ENCODE measurements around the gene ZFYVE9.

Gene ZFYVE9

DNA sequence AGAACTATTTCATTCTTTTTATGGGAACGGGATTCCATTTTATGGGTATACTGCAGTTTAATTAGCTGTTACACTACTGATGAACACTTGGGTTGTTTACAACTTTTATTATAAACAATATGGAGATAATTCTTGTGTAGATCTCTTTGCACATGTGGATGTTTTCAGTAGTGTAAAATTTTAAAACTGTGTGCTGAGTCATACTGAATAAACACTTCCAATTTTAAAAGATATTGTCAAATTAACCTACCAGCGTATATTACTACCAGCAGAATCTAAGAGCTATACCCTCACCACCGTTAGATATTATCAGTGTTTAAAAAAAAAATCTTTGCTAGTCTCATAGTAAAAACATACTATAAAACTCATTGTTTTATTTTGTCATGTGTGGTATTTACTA lies 118.0 kb downstream of the ZFYVE9 start:
- no peak for DNase-seq

- DNase-seq: no peak
These were observed 121.4 kb downstream of the ZFYVE9 start for GRCh38 chr1:52263153-52263910.

DNA sequence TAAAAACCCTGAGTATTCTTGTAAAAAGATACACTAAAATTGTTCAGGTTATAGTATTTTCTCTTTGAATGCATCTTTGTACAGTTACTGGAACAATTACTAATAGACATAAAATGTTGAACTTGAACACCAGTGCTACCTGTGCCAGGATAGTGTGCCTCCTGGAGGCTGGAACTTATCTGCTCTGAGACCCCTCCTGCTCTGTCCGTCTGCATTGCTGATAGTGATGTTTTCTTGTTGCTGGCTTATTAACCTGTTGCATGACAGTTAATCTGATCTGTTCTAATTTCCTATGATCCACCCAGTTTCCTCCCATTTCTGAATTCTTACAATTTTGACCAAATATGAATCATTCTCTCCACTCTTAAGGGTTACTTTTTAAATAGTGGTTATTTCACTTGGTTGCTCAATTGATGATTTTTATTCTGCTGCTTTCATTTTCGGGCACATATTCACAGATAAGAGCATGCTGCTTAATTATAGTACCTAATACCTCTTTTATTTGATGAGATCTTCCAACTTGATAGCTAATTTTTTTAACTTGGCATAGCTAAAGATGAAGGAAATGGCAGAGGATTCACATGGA lies 122.7 kb downstream of the ZFYVE9 start:
- DNase-seq: no peak

- no peak for DNase-seq
These were observed 124.6 kb downstream of the ZFYVE9 start for GRCh38 chr1:52266507-52266906.

DNA sequence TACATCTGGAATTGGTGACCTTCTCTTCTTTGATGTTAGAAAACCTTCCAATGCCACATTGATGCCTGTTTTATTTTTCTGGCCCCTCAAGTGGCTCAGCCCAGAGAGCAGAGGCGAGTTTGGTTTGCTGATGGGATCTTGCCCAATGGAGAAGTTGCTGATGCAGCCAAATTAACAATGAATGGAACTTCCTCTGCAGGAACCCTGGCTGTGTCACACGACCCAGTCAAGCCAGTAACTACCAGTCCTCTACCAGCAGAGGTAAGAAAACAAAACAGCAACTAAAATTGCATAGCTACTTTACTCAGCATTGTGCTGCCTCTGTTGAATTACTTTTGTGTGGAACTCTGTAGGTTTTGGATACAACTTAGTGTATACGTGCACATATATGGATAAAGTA lies 126.5 kb downstream of the ZFYVE9 start:
- peak; percentile 28 for DNase-seq

DNA sequence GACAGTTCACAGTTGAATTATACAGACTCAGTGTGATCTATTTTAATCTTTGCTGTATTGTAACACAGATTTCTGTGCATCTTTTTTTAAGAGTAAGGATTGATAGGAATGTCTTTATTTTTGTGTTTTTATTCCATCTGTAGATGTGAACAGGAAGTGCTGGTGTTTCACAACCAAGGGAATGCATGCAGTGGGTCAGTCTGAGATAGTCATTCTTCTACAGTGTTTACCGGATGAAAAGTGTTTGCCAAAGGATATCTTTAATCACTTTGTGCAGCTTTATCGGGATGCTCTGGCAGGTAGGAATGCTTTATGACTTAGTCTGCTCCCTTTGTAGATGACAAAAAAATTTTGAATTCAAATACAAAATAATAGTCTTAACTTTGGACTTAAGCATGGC lies 139.6 kb downstream of the ZFYVE9 start:
- DNase-seq: no peak

GRCh38 chr1:52288286-52288685 lies 146.4 kb downstream of the ZFYVE9 start:
- DNase-seq: no peak

- no peak for DNase-seq
These were observed 152.7 kb downstream of the ZFYVE9 start for GRCh38 chr1:52294580-52294979.

DNA sequence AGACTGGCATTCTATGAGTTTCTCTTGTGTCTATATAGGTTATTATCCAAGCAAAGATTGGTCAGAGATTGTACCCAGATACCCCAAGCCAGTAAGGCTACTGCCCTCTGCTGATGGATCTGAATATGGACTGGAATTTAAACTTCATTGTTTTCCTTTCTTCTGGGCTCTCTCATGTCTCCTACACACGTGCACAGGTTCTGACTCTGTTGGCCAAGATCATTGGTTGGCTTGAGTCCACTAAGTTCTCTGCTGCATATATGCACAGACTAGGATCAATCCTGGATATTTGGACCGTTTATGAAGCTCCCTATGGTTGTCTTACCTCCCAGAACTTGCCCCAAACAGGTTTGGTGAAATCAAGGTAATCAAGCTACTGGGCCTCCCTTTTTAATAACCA lies 154.5 kb downstream of the ZFYVE9 start:
- peak; percentile 76 for DNase-seq

- DNase-seq: no peak
These were observed 163.7 kb downstream of the ZFYVE9 start for GRCh38 chr1:52305417-52306226.

- DNase-seq: no peak
These were observed 164.5 kb downstream of the ZFYVE9 start for GRCh38 chr1:52306227-52307006.

GRCh38 chr1:52321061-52321460 lies 179.2 kb downstream of the ZFYVE9 start:
- DNase-seq: no peak

- DNase-seq: no peak
These were observed 181.8 kb downstream of the ZFYVE9 start for GRCh38 chr1:52323731-52324130.

- no peak for DNase-seq
These were observed 183.9 kb downstream of the ZFYVE9 start for GRCh38 chr1:52325786-52326185.

DNA sequence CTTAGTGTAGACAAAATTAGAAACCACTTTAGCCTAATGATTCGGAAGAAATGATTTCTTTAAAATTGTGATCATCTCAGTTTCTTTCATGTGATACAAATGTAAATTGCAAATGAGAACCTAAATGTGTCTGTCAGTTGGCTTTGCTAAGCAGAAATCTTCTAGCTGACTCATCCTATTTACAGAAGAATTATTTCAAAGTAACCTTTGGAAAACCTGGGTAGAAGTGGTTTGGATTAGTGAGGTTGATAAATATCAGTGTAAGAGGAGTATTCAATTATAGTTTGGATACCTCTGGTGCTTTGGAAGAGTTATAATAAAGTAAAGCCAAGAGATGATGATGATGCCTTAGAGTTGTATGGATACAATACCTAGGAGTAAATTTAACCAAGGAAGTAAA lies 186.7 kb downstream of the ZFYVE9 start:
- no peak for DNase-seq

GRCh38 chr1:52332411-52332810 lies 190.5 kb downstream of the ZFYVE9 start:
- no peak for DNase-seq

DNA sequence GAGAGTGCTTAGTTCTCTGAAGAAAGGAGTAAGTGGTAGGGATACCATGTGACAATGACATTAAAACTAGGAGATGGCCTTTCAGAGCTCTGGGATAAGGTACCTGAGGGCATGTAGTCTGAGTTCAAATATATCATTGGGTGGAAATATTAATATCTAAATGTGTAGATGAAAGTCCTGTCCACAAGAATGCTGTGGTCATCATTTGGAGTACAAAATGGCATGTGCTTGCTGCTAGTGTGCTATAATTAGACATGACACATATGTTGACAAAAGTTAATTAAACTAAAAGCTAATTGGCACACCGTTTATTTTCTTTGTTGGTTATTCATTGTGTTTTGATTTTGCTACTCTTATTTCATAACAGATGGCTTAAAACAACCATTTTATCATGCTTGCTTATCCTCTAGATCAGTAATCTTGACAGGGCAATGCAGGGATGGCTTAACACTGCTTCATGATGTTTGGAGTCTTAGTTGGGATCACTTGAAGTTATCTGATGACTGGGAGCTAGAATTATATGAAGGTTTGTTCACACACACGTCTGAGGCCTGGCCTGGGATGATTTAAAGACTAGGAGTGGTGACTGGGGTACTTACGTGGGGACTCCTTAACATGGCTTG lies 193.1 kb downstream of the ZFYVE9 start:
- DNase-seq: no peak

DNA sequence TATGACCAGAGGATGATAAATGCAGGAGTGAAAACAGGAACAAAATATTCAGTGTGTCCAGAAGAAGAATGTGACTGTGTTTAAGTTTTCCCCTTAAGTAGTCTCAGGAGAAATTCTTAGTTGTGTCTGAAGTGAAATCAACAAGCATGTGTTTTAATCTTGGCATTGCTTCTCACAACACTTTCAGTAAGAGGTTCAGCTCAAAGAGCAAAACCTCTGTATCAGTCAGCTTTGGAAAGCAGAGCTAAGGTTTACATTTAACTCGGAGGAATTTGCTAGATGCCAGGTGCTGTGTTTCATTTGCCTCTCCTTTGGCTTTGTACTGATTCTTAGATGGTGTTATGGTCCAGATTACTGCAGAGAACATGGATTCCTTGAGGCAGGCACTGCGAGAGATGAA lies 195.6 kb downstream of the ZFYVE9 start:
- no peak for DNase-seq

DNA sequence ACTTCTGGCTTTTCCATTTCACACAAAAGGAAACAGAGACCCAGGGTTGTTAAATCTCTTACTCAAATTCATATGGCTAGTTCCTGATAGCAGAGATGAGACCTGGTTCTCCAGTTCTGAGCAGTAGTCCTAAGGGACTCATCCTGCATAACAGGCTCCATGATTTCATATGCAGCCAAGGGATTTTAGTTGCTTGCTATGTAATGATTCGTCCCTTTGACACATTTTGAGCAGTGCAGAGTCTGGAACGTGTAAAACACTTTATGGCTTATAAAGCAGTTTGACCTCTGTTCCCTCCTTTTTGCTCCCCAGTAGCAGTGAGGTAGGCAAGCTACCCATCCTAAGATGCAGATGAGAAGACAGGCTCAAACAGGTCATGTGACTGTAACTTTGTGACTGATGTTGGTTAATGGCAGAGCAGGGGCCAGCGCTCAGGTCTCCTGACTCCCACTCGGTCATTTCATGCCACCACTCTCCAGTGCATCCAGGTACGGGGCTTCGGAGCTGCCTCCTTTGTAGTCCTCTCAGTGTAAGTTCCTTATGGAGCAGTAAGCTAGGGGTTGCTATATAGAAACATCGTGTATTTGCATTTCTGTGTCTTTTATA lies 199.9 kb downstream of the ZFYVE9 start:
- DNase-seq: no peak

GRCh38 chr1:52343979-52344378 lies 202.1 kb downstream of the ZFYVE9 start:
- no peak for DNase-seq

DNA sequence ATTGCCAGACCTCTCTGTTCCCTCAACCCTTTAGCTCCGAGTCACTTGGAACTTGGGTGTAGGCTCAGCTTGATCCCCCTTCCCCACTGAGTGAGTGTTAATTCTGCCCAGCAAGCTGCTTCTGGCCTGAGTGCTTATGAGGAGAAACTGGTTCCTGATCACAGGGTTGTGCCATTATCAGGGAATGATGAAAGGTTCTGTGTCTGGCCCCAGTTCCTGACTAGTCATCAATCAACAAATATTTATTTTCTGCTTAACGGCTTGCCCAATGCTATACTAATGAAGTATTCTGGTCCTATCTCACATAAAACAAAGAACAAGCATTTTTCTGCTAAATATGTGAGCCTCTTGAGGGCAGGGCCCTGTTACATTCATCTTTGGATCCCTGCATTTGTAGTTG lies 203.4 kb downstream of the ZFYVE9 start:
- no peak for DNase-seq

- DNase-seq: no peak
These were observed 204.8 kb downstream of the ZFYVE9 start for GRCh38 chr1:52346653-52347052.
